HEK293T (cell line): ENCODE data around the gene HBA1.

Source experiments
- ARNT ChIP-seq: fragments of 450-650 bp; IDR thresholded peaks from 2 replicates; pipeline ENCODE4 v1.6.1; 2017; ENCODE audit warnings: mild to moderate bottlenecking
- ELF4 ChIP-seq: fragments of 450-650 bp; IDR thresholded peaks from 2 replicates; pipeline ENCODE4 v1.6.1; 2017; ENCODE audit warnings: antibody characterized with exemption
- FOXA1 ChIP-seq: fragments of 450-650 bp; IDR thresholded peaks from 2 replicates; pipeline ENCODE4 v1.6.1; 2016; ENCODE audit warnings: mild to moderate bottlenecking
- FOXK2 ChIP-seq: fragments of 450-650 bp; IDR thresholded peaks from 2 replicates; pipeline ENCODE4 v1.6.1; 2016; ENCODE audit warnings: mild to moderate bottlenecking
- FOXM1 ChIP-seq: fragments of 450-650 bp; IDR thresholded peaks from 2 replicates; pipeline ENCODE4 v1.6.1; 2017; ENCODE audit warnings: mild to moderate bottlenecking, borderline replicate concordance
- L3MBTL2 ChIP-seq: fragments of 450-650 bp; conservative IDR thresholded peaks from 2 replicates; pipeline ENCODE4 v1.6.1; 2016; ENCODE audit warnings: mild to moderate bottlenecking
- NFRKB ChIP-seq: fragments of 450-650 bp; IDR thresholded peaks from 2 replicates; pipeline ENCODE4 v1.6.1; 2016; ENCODE audit warnings: mild to moderate bottlenecking, moderate library complexity
- SP1 ChIP-seq: fragments of 450-650 bp; IDR thresholded peaks from 2 replicates; pipeline ENCODE4 v1.6.1; 2017
- ZNF384 ChIP-seq: fragments of 450-650 bp; IDR thresholded peaks from 2 replicates; pipeline ENCODE4 v1.6.1; 2016

DNA sequence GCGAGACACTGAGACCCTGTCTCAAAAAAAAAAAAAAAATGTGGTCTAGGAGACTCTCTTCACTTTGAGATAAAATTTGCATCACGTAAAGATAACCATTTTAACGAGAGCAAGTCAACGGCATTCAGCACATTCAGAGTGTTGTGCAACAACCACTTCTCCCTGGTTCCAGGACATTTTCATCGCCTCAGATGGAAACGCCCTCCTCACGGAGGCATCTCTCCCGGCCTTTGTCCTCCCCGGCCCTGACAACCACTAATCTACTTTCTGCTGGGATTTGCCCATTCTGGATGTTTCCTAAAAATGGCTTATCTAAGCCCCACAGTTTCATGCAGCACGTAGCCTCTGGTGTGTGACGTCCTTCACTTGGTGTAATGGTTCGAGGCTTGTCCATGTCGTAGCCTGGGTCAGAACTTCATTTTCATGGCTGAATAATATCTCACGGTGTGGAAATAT, 31.7 kb upstream of the HBA1 start:
- TF ChIP-seq NFRKB (no peak), FOXM1 (no peak), ARNT (no peak), ELF4 (no peak), SP1 (no peak), FOXA1 (no peak), L3MBTL2 (no peak), FOXK2 (no peak), ZNF384 (no peak)
